ENCODE results near the gene SLC5A10.

The SLC5A10 gene

GRCh38 chr17:19002805-19003542, 51.0 kb downstream of the SLC5A10 start:
- no peak for DNase-seq (ENCODE audit: low spot score)

GRCh38 chr17:19003543-19004420, 51.8 kb downstream of the SLC5A10 start:
- DNase-seq (ENCODE audit: low spot score): no peak

GRCh38 chr17:19004421-19005136, 52.6 kb downstream of the SLC5A10 start, which contains the start of gene FAM83G:
Gene FAM83G, minus strand, starts transcription at chr17:19004764. Its CDS starts 723 bp downstream, at chr17:19004041.
- DNase-seq (ENCODE audit: low spot score): no peak

- DNase-seq (ENCODE audit: low spot score): no peak
Observed at GRCh38 chr17:19005137-19005773, 53.3 kb downstream of the SLC5A10 start.

GRCh38 chr17:19005789-19006430, 53.9 kb downstream of the SLC5A10 start:
- no peak for DNase-seq (ENCODE audit: low spot score)

GRCh38 chr17:19006698-19007097, 54.7 kb downstream of the SLC5A10 start:
- no peak for DNase-seq (ENCODE audit: low spot score)

- DNase-seq (ENCODE audit: low spot score): no peak
Observed at GRCh38 chr17:19009970-19010369, 58.0 kb downstream of the SLC5A10 start.

GRCh38 chr17:19010729-19011505, 59.0 kb downstream of the SLC5A10 start:
- DNase-seq (ENCODE audit: low spot score): no peak

- DNase-seq (ENCODE audit: low spot score): no peak
Observed at GRCh38 chr17:19011581-19011980, 59.6 kb downstream of the SLC5A10 start.

GRCh38 chr17:19012171-19013080, 60.5 kb downstream of the SLC5A10 start:
- no peak for DNase-seq (ENCODE audit: low spot score)

GRCh38 chr17:19013226-19013625, 61.3 kb downstream of the SLC5A10 start:
- DNase-seq (ENCODE audit: low spot score): no peak

GRCh38 chr17:19013806-19014627, 62.1 kb downstream of the SLC5A10 start:
- DNase-seq (ENCODE audit: low spot score): no peak

- no peak for DNase-seq (ENCODE audit: low spot score)
Observed at GRCh38 chr17:19014628-19015215, 62.8 kb downstream of the SLC5A10 start.

- DNase-seq (ENCODE audit: low spot score): no peak
Observed at GRCh38 chr17:19015428-19015827, 63.5 kb downstream of the SLC5A10 start.

GRCh38 chr17:19016297-19016696, 64.3 kb downstream of the SLC5A10 start:
- DNase-seq (ENCODE audit: low spot score): no peak

- DNase-seq (ENCODE audit: low spot score): no peak
Observed at GRCh38 chr17:19016881-19017280, 64.9 kb downstream of the SLC5A10 start.

GRCh38 chr17:19017401-19017800, 65.4 kb downstream of the SLC5A10 start:
- no peak for DNase-seq (ENCODE audit: low spot score)
